Natural killer cell (primary cell): ENCODE results near the gene RAB1B. TPM values are rescaled to one million over a fixed set of nuclear protein-coding genes. Genes with fewer than 3 reads are reported as not detected.

ENCODE experiments used
- ATAC-seq, 3 donors: fragments of 150-1000 bp in 2 of 3; fragments of 200-7000 bp in 1 of 3; cut with Tn5 transposase; 1 replicate in 1 of 3; 2 replicates in 2 of 3; pipeline ENCODE4 v1.10.0; 2021; ENCODE audit warnings: mild to moderate bottlenecking in 2 of 3, moderate library complexity in 2 of 3
- DNase-seq, 2 donors: peaks; one replicate each; pipeline versions ENCODE4 v3.0.0 to v3.0.0-alpha.2; 2013 to 2021; ENCODE audit warnings: mixed read lengths in 1 of 2
- H3K27ac ChIP-seq: one replicate; pipeline ENCODE4 v1.5.1; 2013; ENCODE audit warnings: mild to moderate bottlenecking, low read length
- H3K27me3 ChIP-seq: one replicate; pipeline ENCODE4 v1.6.1; 2013; ENCODE audit warnings: low read length; ENCODE audit not compliant: control insufficient read depth, insufficient read depth
- H3K36me3 ChIP-seq: one replicate; pipeline ENCODE4 v1.6.1; 2013; ENCODE audit warnings: low read length; ENCODE audit not compliant: control insufficient read depth, insufficient read depth
- H3K4me1 ChIP-seq: one replicate; pipeline ENCODE4 v1.6.1; 2013; ENCODE audit warnings: low read length; ENCODE audit not compliant: control insufficient read depth, insufficient read depth
- H3K4me3 ChIP-seq: one replicate; pipeline ENCODE4 v1.5.1; 2013; ENCODE audit warnings: low read length
- H3K9me3 ChIP-seq: one replicate; pipeline ENCODE4 v1.6.1; 2013; ENCODE audit warnings: low read length; ENCODE audit not compliant: control insufficient read depth, insufficient read depth
- H3K27ac Mint-ChIP-seq, 2 donors: one replicate each; pipeline ENCODE4 v1.8.0; 2022; ENCODE audit warnings: mild to moderate bottlenecking in 2 of 2, mixed read lengths in 2 of 2, moderate library complexity in 1 of 2
- H3K27me3 Mint-ChIP-seq, 2 donors: one replicate each; pipeline ENCODE4 v1.8.0; 2022; ENCODE audit warnings: low read depth in 2 of 2, mixed read lengths in 2 of 2
- H3K36me3 Mint-ChIP-seq: one replicate; pipeline ENCODE4 v1.8.0; 2022; ENCODE audit warnings: mixed read lengths
- H3K4me1 Mint-ChIP-seq, 2 donors: one replicate each; pipeline ENCODE4 v1.8.0; 2022; ENCODE audit warnings: mixed read lengths in 2 of 2
- H3K4me3 Mint-ChIP-seq: one replicate; pipeline ENCODE4 v1.8.0; 2022; ENCODE audit warnings: mild to moderate bottlenecking, moderate library complexity, mixed read lengths
- H3K9me3 Mint-ChIP-seq, 2 donors: one replicate each; pipeline ENCODE4 v1.8.0; 2022; ENCODE audit warnings: mixed read lengths in 2 of 2
- WGBS: methylation state at CpG from one replicate; pipeline ENCODE4 v1.1.7; 2013; ENCODE audit warnings: missing lambda C conversion rate; ENCODE audit not compliant: insufficient coverage; 5-methylcytosine and 5-hydroxymethylcytosine counted together
- intact Hi-C: fragments of 100-400 bp; cut with micrococcal nuclease; formaldehyde crosslinking; loops from one replicate; pipeline ENCODE4 v1.14.2; 2022
- total RNA-seq, 4 donors: library from RNA; stranded (reverse); fragments of 120-200 nt in 1 of 4; gene quantifications; one replicate each; pipeline versions ENCODE4 v1.2.3 to v1.2.4, GENCODE V29; 2013 to 2022
- TF ChIP-seq, protein P1 (sequence below): fragments of 200-600 bp; IDR thresholded peaks from one replicate; pipeline ENCODE4 v1.8.0; 2022; ENCODE audit warnings: antibody characterized with exemption

Gene RAB1B
- total RNA-seq, 3 donors from 2014 or later (not counting 1 experiment from before 2014, with no cell fraction given): 116 to 144 (median 132) TPM

DNA sequence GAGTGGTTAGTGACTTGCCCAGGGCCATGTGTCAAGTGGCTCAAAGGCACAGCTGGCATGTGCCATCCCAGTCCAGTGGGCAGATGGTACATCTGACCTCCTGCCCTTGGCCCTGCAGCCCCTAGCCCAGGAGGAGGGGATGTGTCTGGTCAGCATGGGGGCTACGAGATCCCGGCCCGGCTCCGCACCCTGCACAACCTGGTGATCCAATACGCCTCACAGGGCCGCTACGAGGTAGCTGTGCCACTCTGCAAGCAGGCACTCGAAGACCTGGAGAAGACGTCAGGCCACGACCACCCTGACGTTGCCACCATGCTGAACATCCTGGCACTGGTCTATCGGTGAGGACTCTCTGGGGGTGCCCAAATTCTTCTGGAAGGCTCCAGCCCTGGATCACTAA is 5.7 kb upstream of the RAB1B start:
- 97% methylated on average over 12 of the region's 12 CpGs for WGBS
- TF ChIP-seq, protein P1, sequence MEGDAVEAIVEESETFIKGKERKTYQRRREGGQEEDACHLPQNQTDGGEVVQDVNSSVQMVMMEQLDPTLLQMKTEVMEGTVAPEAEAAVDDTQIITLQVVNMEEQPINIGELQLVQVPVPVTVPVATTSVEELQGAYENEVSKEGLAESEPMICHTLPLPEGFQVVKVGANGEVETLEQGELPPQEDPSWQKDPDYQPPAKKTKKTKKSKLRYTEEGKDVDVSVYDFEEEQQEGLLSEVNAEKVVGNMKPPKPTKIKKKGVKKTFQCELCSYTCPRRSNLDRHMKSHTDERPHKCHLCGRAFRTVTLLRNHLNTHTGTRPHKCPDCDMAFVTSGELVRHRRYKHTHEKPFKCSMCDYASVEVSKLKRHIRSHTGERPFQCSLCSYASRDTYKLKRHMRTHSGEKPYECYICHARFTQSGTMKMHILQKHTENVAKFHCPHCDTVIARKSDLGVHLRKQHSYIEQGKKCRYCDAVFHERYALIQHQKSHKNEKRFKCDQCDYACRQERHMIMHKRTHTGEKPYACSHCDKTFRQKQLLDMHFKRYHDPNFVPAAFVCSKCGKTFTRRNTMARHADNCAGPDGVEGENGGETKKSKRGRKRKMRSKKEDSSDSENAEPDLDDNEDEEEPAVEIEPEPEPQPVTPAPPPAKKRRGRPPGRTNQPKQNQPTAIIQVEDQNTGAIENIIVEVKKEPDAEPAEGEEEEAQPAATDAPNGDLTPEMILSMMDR: no peak
- intact Hi-C loops: no loop called here
- Mint-ChIP-seq H3K9me3 (no peaks in the 10 kb centered on the region), H3K4me3 (no peak overlapping the region), H3K27ac (no peak overlapping the region), H3K36me3 (no peaks in the 10 kb centered on the region), H3K4me1 (peaks cover 23 to 24% of the 10 kb centered on the region in 2 donors), H3K27me3 (no peaks in the 10 kb centered on the region)
- peaks cover 31% of the 10 kb centered on the region for H3K36me3 ChIP-seq
- no peak for DNase-seq
- no peak overlapping the region for H3K27ac ChIP-seq
- no peak for ATAC-seq
- no peak overlapping the region for H3K4me3 ChIP-seq
- no peaks in the 10 kb centered on the region for H3K9me3 ChIP-seq
- no peaks in the 10 kb centered on the region for H3K27me3 ChIP-seq
- peaks cover 18% of the 10 kb centered on the region for H3K4me1 ChIP-seq

DNA sequence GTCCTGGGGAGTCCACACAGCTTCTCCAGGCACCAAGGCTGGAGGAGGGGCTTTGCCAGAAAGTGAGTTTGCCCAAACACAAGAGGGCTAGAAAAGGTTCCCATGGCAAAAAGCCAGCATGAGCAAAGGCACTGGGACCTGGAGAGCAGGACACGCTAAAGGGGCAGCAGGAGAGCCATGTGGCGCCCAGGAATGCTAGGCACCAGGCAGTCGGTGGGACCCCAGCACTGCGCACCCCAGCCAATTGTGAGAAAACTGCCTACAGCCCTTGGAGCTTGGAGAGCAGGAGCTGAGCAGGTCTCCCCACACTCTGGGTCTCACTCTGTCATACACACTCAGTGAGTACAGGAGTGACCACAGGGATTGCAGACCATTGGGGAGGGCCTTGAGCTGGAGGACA is 5.2 kb upstream of the RAB1B start:
- peaks cover 27 to 28% of the 10 kb centered on the region in 2 donors for H3K4me1 Mint-ChIP-seq
- 95% methylated on average over 4 of the region's 4 CpGs for WGBS
- Histone ChIP-seq H3K27me3 (no peaks in the 10 kb centered on the region), H3K36me3 (peaks cover 31% of the 10 kb centered on the region), H3K4me3 (no peak overlapping the region), H3K4me1 (peaks cover 23% of the 10 kb centered on the region), H3K9me3 (no peaks in the 10 kb centered on the region), H3K27ac (no peak overlapping the region)
- no peaks in the 10 kb centered on the region for H3K27me3 Mint-ChIP-seq
- no peaks in the 10 kb centered on the region for H3K9me3 Mint-ChIP-seq
- no peaks in the 10 kb centered on the region for H3K36me3 Mint-ChIP-seq
- H3K4me3 Mint-ChIP-seq: no peak overlapping the region
- DNase-seq: no peak
- intact Hi-C loops: no loop called here
- TF ChIP-seq, protein P1: no peak
- no peak for ATAC-seq
- no peak overlapping the region for H3K27ac Mint-ChIP-seq

DNA sequence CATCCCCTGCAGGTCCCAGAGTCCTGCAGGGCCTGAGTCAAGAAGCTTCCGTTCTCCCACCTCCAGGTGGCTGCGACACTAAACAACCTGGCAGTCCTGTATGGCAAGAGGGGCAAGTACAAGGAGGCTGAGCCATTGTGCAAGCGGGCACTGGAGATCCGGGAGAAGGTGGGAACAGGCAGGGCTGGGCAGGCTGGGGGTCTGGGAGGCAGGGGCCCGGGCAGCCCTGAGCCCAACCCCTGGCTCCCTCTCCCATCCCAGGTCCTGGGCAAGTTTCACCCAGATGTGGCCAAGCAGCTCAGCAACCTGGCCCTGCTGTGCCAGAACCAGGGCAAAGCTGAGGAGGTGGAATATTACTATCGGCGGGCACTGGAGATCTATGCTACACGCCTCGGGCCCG is 4.7 kb upstream of the RAB1B start:
- H3K27me3 Mint-ChIP-seq: no peaks in the 10 kb centered on the region
- Histone ChIP-seq H3K9me3 (no peaks in the 10 kb centered on the region), H3K4me1 (peaks cover 19% of the 10 kb centered on the region), H3K36me3 (peaks cover 31% of the 10 kb centered on the region), H3K27me3 (no peaks in the 10 kb centered on the region), H3K27ac (no peak overlapping the region), H3K4me3 (no peak overlapping the region)
- no peak overlapping the region for H3K4me3 Mint-ChIP-seq
- H3K36me3 Mint-ChIP-seq: no peaks in the 10 kb centered on the region
- WGBS: 97% methylated on average over 10 of the region's 10 CpGs
- peaks cover 24 to 25% of the 10 kb centered on the region in 2 donors for H3K4me1 Mint-ChIP-seq
- DNase-seq: no peak
- TF ChIP-seq, protein P1: no peak
- no peak overlapping the region for H3K27ac Mint-ChIP-seq
- ATAC-seq: no peak
- intact Hi-C loops: no loop called here
- H3K9me3 Mint-ChIP-seq: no peaks in the 10 kb centered on the region

DNA sequence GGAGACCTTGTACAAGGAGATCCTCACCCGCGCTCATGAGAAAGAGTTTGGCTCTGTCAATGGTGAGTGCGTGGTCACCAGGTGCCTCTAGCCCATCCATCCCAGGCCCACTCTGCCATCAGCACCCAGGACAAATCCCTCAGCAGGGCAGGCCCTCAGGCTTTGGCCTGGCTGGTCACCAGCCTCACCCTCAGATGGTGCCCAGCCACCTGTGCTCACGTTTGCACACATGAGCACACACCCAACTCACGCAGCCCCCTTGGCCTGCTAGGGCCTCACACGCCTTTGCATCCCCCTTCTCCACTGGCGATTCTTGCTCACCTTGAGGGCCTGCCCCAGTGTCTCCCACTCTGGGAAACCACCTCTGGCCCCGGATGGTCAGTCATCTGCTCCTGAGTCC is 4.1 kb upstream of the RAB1B start:
- peaks cover 23% of the 10 kb centered on the region for H3K4me1 ChIP-seq
- Mint-ChIP-seq H3K36me3 (no peaks in the 10 kb centered on the region), H3K4me3 (no peak overlapping the region), H3K9me3 (no peaks in the 10 kb centered on the region), H3K27ac (no peak overlapping the region), H3K4me1 (peaks cover 22 to 24% of the 10 kb centered on the region in 2 donors), H3K27me3 (no peaks in the 10 kb centered on the region)
- DNase-seq (no peak), ATAC-seq (no peak)
- H3K9me3 ChIP-seq: no peaks in the 10 kb centered on the region
- 95% methylated on average over 8 of the region's 8 CpGs for WGBS
- no peaks in the 10 kb centered on the region for H3K27me3 ChIP-seq
- peaks cover 31% of the 10 kb centered on the region for H3K36me3 ChIP-seq
- TF ChIP-seq, protein P1: no peak
- intact Hi-C loops: no loop called here
- no peak overlapping the region for H3K27ac ChIP-seq
- no peak overlapping the region for H3K4me3 ChIP-seq
